Renal cortical epithelial cell (primary cell): ENCODE data around the gene HDAC11. TPM values are rescaled to one million over a fixed set of nuclear protein-coding genes. Genes with fewer than 3 reads are reported as not detected.
"Not testable (repeated sequence)": the region's sequence is repeated elsewhere in the genome, so short reads cannot be mapped to it uniquely, and the experiment has no call there.

Source experiments
- DNase-seq: peaks from one replicate; pipeline ENCODE4 v3.0.0-alpha.2; 2011; ENCODE audit warnings: low read depth
- total RNA-seq: library from RNA; depleted of rRNA; stranded (reverse); fragments of >200 nt; gene quantifications from 2 replicates; pipeline ENCODE4 v1.2.3, GENCODE V29; 2014

HDAC11 gene
- total RNA-seq, 1 donor from 2014 or later: 23.7 TPM

- DNase-seq: no peak
Observed at GRCh38 chr3:13493867-13494441, 13.8 kb downstream of the HDAC11 start.

GRCh38 chr3:13494463-13495350 lies 14.6 kb downstream of the HDAC11 start:
- DNase-seq: no peak

GRCh38 chr3:13495351-13495813 lies 15.3 kb downstream of the HDAC11 start:
- DNase-seq: no peak

- peak; percentile 68 for DNase-seq
Observed at GRCh38 chr3:13495921-13496723, 16.0 kb downstream of the HDAC11 start.

- DNase-seq: no peak
Observed at GRCh38 chr3:13496879-13497278, 16.8 kb downstream of the HDAC11 start.

- DNase-seq: no peak
Observed at GRCh38 chr3:13497386-13497785, 17.3 kb downstream of the HDAC11 start.

GRCh38 chr3:13498354-13499060 lies 18.4 kb downstream of the HDAC11 start:
- DNase-seq: no peak

- not testable (repeated sequence) for DNase-seq
Observed at GRCh38 chr3:13499246-13499645, 19.1 kb downstream of the HDAC11 start.

- DNase-seq: no peak
Observed at GRCh38 chr3:13500133-13500885, 20.2 kb downstream of the HDAC11 start.

- no peak for DNase-seq
Observed at GRCh38 chr3:13501056-13501455, 20.9 kb downstream of the HDAC11 start.

- no peak for DNase-seq
Observed at GRCh38 chr3:13501521-13501920, 21.4 kb downstream of the HDAC11 start.

- DNase-seq: no peak
Observed at GRCh38 chr3:13501958-13502790, 22.1 kb downstream of the HDAC11 start.

GRCh38 chr3:13502791-13503060 lies 22.6 kb downstream of the HDAC11 start:
- DNase-seq: no peak

- peak; percentile 17 for DNase-seq
Observed at GRCh38 chr3:13504161-13504831, 24.2 kb downstream of the HDAC11 start.

GRCh38 chr3:13505147-13506130 lies 25.3 kb downstream of the HDAC11 start:
- no peak for DNase-seq

- no peak for DNase-seq
Observed at GRCh38 chr3:13506239-13506638, 26.1 kb downstream of the HDAC11 start.

GRCh38 chr3:13506680-13507079 lies 26.6 kb downstream of the HDAC11 start:
- DNase-seq: no peak

- no peak for DNase-seq
Observed at GRCh38 chr3:13507247-13507569, 27.1 kb downstream of the HDAC11 start.
